SU-DHL-6 (cell line): Measurements from ENCODE around the gene ITPK1.
A peak's percentile ranks its signal among the peaks of the same experiment; 100 is the strongest.

Experiments used
- H2AFZ ChIP-seq: fragments of 200-600 bp; sonication (generic); 2 replicates; pipeline ENCODE4 v1.6.1; 2014; ENCODE audit warnings: low read depth, mild to moderate bottlenecking, moderate library complexity, mixed read lengths, antibody characterized with exemption, low read length; ENCODE audit not compliant: severe bottlenecking
- H3F3A ChIP-seq: fragments of 200-600 bp; shearing (Covaris generic); 2 replicates; pipeline ENCODE4 v1.6.0; 2016; ENCODE audit warnings: antibody characterized with exemption, mild to moderate bottlenecking; ENCODE audit not compliant: insufficient read depth
- H3K27ac ChIP-seq: fragments of 200-600 bp; sonication (generic); 2 replicates; pipeline ENCODE4 v1.5.1; 2016; ENCODE audit warnings: low read depth, mild to moderate bottlenecking, low read length, moderate library complexity, mixed read lengths
- H3K27me3 ChIP-seq: fragments of 200-600 bp; sonication (generic), shearing (Covaris generic); 2 replicates; pipeline ENCODE4 v1.6.0; 2014; ENCODE audit warnings: mild to moderate bottlenecking, low read length
- H3K36me3 ChIP-seq: fragments of 200-600 bp; sonication (generic); 2 replicates; pipeline ENCODE4 v1.6.1; 2014; ENCODE audit warnings: mild to moderate bottlenecking, low read length, mixed read lengths
- H3K4me2 ChIP-seq: fragments of 300-600, 200-600 bp; shearing (Covaris generic), sonication (generic); 2 replicates; pipeline ENCODE4 v1.6.0; 2014; ENCODE audit warnings: low read length, low read depth, mild to moderate bottlenecking; ENCODE audit not compliant: poor library complexity, severe bottlenecking
- H3K4me3 ChIP-seq: fragments of 200-600 bp; sonication (generic); 2 replicates; pipeline ENCODE4 v1.5.1; 2014; ENCODE audit warnings: antibody characterized with exemption, low read length, mild to moderate bottlenecking, mixed read lengths; ENCODE audit not compliant: insufficient read depth, poor library complexity, severe bottlenecking
- H3K79me2 ChIP-seq: fragments of 200-600 bp; sonication (generic); 2 replicates; pipeline ENCODE4 v1.6.1; 2014; ENCODE audit warnings: mild to moderate bottlenecking, low read length, moderate library complexity; ENCODE audit not compliant: insufficient read depth
- H3K9ac ChIP-seq: fragments of 200-600 bp; sonication (generic); 2 replicates; pipeline ENCODE4 v1.7.0; 2014; ENCODE audit warnings: mild to moderate bottlenecking, low read length
- H3K9me2 ChIP-seq: fragments of 200-600 bp; sonication (generic); replicated peaks from 2 replicates; pipeline ENCODE4 v1.6.1; 2014; ENCODE audit warnings: low read length; ENCODE audit not compliant: insufficient read depth
- H3K9me3 ChIP-seq: fragments of 200-600 bp; sonication (generic); 2 replicates; pipeline ENCODE4 v1.6.1; 2014; ENCODE audit warnings: low read length, mixed read lengths; ENCODE audit not compliant: insufficient read depth
- H4K20me1 ChIP-seq: fragments of 200-600 bp; sonication (generic); 2 replicates; pipeline ENCODE4 v1.6.1; 2014; ENCODE audit warnings: low read depth, mild to moderate bottlenecking, antibody characterized with exemption, low read length, moderate library complexity, mixed read lengths
- EZH2phosphoT487 ChIP-seq: fragments of 200-600 bp; sonication (generic), shearing (Covaris generic); conservative IDR thresholded peaks from 2 replicates; pipeline ENCODE4 v1.6.1; 2018; ENCODE audit warnings: mild to moderate bottlenecking, antibody characterized with exemption, low read length, moderate library complexity, mixed read lengths
- TF ChIP-seq, protein P1 (sequence below): fragments of 200-600 bp; sonication (generic); IDR thresholded peaks from one replicate; pipeline ENCODE4 v1.5.1; 2017; ENCODE audit warnings: antibody characterized with exemption, mild to moderate bottlenecking, low read length, moderate library complexity; ENCODE audit not compliant: insufficient read depth, poor library complexity, severe bottlenecking

ITPK1 gene

GRCh38 chr14:93103392-93104080 is 12.2 kb downstream of the ITPK1 start:
- no peak overlapping the region for H3K4me3 ChIP-seq
- H3K4me2 ChIP-seq = peak overlapping the region; percentile 7
- no peaks in the 10 kb centered on the region for H3K79me2 ChIP-seq
- H4K20me1 ChIP-seq = no peaks in the 10 kb centered on the region
- no peaks in the 10 kb centered on the region for H3F3A ChIP-seq
- no peaks in the 10 kb centered on the region for H3K9me2 ChIP-seq
- H2AFZ ChIP-seq = no peak overlapping the region
- TF ChIP-seq, protein P1, sequence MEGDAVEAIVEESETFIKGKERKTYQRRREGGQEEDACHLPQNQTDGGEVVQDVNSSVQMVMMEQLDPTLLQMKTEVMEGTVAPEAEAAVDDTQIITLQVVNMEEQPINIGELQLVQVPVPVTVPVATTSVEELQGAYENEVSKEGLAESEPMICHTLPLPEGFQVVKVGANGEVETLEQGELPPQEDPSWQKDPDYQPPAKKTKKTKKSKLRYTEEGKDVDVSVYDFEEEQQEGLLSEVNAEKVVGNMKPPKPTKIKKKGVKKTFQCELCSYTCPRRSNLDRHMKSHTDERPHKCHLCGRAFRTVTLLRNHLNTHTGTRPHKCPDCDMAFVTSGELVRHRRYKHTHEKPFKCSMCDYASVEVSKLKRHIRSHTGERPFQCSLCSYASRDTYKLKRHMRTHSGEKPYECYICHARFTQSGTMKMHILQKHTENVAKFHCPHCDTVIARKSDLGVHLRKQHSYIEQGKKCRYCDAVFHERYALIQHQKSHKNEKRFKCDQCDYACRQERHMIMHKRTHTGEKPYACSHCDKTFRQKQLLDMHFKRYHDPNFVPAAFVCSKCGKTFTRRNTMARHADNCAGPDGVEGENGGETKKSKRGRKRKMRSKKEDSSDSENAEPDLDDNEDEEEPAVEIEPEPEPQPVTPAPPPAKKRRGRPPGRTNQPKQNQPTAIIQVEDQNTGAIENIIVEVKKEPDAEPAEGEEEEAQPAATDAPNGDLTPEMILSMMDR = no peak
- no peak overlapping the region for H3K27ac ChIP-seq
- no peaks in the 10 kb centered on the region for H3K9me3 ChIP-seq
- no peak overlapping the region for H3K9ac ChIP-seq
- H3K36me3 ChIP-seq = no peaks in the 10 kb centered on the region
- H3K27me3 ChIP-seq = no peaks in the 10 kb centered on the region

GRCh38 chr14:93102141-93102540 is 13.6 kb downstream of the ITPK1 start:
- no peaks in the 10 kb centered on the region for H3K9me3 ChIP-seq
- no peaks in the 10 kb centered on the region for H3K79me2 ChIP-seq
- no peak overlapping the region for H3K9ac ChIP-seq
- no peak overlapping the region for H3K4me3 ChIP-seq
- TF ChIP-seq EZH2phosphoT487 = no peak
- TF ChIP-seq, protein P1 = no peak
- H3K4me2 ChIP-seq = no peak overlapping the region
- no peaks in the 10 kb centered on the region for H3K9me2 ChIP-seq
- no peak overlapping the region for H3K27ac ChIP-seq
- H3K36me3 ChIP-seq = no peaks in the 10 kb centered on the region
- no peak overlapping the region for H2AFZ ChIP-seq
- H3F3A ChIP-seq = no peaks in the 10 kb centered on the region
- H3K27me3 ChIP-seq = no peaks in the 10 kb centered on the region
- no peaks in the 10 kb centered on the region for H4K20me1 ChIP-seq

GRCh38 chr14:93101181-93101580 is 14.5 kb downstream of the ITPK1 start:
- H3K79me2 ChIP-seq = no peaks in the 10 kb centered on the region
- no peaks in the 10 kb centered on the region for H4K20me1 ChIP-seq
- no peaks in the 10 kb centered on the region for H3K36me3 ChIP-seq
- no peak overlapping the region for H3K9ac ChIP-seq
- TF ChIP-seq EZH2phosphoT487 = no peak
- TF ChIP-seq, protein P1 = no peak
- no peaks in the 10 kb centered on the region for H3K9me2 ChIP-seq
- no peak overlapping the region for H3K4me2 ChIP-seq
- H2AFZ ChIP-seq = no peak overlapping the region
- no peak overlapping the region for H3K27ac ChIP-seq
- no peaks in the 10 kb centered on the region for H3K27me3 ChIP-seq
- H3K9me3 ChIP-seq = no peaks in the 10 kb centered on the region
- no peak overlapping the region for H3K4me3 ChIP-seq
- no peaks in the 10 kb centered on the region for H3F3A ChIP-seq
